ENCODE results near the gene PRTFDC1.
"Not testable (repeated sequence)": the region's sequence is repeated elsewhere in the genome, so short reads cannot be mapped to it uniquely, and the experiment has no call there.

PRTFDC1 gene

DNA sequence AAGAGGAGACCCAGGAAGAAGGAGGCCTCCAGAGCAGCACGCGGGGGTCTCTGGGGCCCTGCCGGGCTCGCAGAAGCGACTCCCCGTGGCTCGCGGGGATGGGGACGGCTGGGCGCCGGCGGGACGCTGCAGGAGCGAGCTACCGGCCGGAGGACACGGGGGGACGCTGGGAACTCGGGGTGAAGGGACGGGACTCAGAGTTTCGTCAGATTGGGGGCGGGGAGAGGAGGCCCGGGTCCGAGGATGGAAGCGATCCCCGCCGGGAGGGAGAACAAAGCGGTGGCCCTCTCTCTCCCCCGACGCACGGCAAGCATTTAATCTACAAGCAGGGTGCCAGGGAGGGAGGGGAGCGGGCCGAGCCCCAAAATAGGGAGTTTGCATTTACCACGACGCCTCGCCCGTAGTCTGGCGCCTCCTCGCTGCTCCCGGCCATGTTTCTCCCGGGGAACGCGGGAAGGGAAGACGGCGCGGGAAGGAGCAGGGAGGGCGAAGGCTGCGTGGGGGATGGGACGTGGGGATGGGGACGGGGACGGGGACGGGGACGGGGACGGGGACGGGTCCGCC lies at the start of gene PRTFDC1:
Gene PRTFDC1, minus strand, starts transcription at position 464 of the 564 bp plus-strand sequence. Its CDS starts 31 bp downstream, at position 433.
- DNase-seq: no peak

- no peak for DNase-seq
These were observed 45.6 kb upstream of the PRTFDC1 start for GRCh38 chr10:24998044-24998443.

GRCh38 chr10:24995072-24995471 lies 42.7 kb upstream of the PRTFDC1 start:
- no peak for DNase-seq

DNA sequence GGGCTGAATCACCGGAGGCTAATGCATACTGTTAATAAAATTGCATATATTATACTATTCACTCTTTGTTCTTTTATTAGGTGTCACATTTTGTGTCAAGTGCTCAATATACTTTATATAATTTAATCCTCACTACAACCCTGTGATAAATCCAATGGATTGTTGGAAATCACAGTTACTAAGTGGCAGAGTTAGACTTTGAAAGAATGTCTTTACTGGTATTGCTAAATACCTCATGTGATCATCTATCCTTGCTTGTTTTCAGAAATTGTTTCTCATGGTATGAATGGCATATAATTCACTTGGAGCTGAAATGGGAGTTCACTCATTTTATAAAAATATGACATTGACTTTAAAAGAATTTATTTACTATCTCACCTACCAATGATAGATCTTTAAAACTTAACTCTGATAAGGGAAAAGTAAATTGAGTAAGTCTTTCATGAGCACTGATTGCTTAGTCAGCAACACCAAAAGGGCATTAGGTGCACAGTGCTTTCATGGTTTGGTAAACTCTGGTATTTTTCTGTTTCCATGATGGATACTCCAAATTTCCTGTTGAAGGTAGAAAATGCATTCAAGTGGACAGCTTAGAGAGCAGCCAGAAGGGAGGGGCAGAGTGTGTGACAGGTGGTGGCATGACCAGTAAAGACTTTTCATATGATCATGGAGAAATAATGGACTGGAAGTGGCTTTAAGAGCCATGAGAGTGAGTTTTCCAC lies 41.0 kb upstream of the PRTFDC1 start:
- no peak for DNase-seq

DNA sequence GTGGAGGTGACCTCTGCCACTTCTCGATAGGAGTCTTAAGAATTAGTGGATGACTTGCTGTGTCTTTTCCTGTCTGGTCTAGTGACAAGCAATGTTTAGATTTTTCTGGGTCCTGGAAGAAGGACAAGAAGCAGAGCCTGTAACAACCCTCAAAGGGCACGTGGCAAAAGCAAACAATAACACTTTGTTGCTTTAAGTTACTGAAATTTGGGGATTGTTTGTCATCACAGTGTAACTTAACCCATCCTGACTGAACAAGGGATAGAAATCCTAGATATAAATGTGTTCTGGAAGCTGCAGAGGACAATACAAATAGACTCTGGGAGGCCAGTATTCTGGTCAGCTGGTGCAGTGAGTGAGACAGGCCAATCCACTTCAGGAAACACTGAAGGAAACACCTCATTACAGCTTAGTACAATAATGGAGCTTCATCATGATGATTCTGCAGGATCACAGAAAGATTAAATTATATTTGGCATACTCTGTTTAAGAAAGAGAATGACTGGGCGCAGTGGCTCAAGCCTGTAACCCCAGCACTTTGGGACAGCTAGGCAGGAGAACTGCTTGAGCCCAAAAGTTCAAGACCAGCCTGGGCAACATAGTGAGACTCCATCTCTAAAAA lies 40.2 kb upstream of the PRTFDC1 start:
- no peak for DNase-seq

DNA sequence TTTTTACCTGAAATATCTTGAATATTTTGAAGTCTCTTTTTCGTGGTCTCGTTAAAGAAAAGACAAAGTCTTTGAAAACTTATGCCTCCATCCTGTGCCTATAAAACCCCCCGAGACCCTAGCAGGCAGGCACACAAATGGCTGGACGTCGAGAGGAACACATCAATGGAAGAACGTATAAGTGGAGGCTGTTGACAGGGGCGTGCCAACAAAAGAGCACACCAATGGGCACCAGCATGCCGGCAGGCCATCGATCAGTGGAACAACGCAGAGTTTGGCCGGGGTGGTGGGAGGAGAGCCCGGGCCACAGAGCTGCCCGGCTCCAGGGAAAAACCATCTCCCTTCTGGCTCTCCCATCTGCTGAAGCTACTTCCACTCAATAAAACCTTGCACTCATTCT lies 38.9 kb upstream of the PRTFDC1 start:
- no peak for DNase-seq

DNA sequence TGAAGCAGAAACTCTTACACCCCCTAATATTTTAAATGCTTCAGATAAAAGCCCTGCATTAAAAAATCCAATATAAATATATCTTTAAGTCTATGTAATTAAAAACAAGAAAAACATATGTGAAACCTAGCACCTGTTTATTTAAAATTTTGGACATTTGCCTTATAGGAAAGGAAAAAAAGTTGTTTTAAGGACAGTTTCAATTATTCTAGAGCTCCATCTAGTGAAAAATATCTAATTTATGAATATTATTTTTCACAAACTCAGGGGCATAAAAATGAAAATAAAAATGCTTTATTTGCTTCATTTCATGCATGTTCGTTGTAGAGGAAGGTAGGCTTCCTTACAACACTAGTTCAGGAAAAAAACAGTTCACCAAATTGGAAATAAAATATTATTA lies 37.5 kb upstream of the PRTFDC1 start:
- DNase-seq: peak; percentile 4

DNA sequence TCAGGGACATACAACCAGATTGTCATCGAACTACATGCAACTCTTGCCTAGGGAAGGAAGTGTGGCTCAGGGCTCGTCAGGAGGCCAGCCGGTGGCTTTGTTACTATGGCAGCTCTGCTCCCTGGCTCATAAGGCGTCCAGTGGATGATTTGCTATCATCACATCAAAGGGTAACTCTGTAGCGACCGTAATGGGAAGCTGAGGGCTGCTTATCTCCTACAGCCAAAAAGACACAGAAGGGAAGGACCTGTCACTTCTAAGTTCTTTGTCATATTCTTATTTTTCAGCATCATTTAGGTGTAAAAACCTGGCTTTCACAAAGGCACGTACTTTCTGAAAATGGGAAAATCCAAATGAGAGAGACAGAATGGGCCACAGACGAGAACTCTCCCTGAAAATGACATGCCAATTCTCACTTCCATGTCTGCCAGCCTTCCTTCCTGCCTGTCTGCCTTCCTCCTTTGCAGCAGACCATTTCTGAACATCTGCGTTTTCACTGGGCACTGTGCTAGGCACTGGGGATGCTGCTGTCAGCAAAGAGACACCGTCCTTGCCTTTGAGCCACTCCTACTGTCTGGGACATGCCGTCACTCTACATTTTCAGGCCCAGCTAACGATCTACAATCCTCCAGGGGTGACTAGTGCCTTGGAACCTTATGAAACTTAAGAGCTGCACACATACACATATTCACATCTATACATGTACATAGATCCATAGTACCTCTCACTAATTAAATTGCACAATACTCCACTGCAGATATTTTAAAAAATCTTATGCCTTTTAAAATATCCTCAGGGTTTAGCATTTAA lies 36.6 kb upstream of the PRTFDC1 start:
- peak; percentile 22 for DNase-seq

- DNase-seq: no peak
These were observed 32.5 kb upstream of the PRTFDC1 start for GRCh38 chr10:24984906-24985305.

GRCh38 chr10:24983946-24984345 lies 31.5 kb upstream of the PRTFDC1 start:
- no peak for DNase-seq

- DNase-seq: no peak
These were observed 30.7 kb upstream of the PRTFDC1 start for GRCh38 chr10:24983130-24983529.

- no peak for DNase-seq
These were observed 30.1 kb upstream of the PRTFDC1 start for GRCh38 chr10:24982319-24983112.

DNA sequence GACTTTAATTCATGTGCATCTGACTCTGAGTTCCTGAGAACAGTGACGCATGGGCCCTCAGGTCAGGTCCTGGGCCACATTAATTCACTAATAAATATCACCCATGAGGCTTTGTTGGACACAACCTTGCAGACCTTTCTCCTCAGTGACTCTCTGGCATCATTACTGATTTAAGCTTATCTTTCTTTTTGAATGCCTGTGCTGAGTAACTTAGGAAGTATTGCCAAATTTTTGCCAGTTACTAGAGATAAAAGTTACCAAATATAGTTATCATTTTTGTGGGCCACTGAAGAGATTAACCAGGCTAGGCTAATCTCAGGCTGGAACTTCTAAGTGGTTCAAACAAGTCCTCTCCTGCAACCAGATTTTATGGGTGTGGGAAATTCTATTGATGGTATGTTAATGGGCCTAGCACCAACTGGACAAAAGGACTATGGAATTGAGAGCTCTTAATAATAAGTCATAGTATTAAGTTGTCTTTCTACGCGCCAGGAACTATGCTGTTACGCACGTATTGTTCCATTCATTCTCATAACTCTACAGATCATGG lies 28.8 kb upstream of the PRTFDC1 start:
- DNase-seq: no peak

GRCh38 chr10:24979685-24980084 lies 27.3 kb upstream of the PRTFDC1 start:
- DNase-seq: no peak

DNA sequence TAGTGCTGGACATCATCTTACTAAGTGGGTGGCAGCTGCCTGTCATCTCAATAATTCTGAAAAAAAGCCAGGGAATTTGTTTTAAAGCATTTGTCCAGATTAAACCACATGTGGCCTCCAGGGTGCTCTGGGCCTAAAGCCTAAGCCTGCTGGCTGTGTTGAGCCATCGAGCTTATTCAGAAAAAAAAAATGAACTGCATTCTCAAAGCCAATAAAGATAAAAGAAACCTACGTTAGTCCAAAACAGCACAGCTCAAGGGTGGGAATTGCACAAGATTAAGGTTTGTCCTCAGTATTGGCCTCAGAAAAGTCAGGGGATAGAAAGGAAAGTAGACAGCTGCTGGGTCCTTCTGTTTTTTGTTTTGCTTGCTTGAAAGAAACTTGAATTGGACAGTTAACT lies 22.6 kb upstream of the PRTFDC1 start:
- no peak for DNase-seq

DNA sequence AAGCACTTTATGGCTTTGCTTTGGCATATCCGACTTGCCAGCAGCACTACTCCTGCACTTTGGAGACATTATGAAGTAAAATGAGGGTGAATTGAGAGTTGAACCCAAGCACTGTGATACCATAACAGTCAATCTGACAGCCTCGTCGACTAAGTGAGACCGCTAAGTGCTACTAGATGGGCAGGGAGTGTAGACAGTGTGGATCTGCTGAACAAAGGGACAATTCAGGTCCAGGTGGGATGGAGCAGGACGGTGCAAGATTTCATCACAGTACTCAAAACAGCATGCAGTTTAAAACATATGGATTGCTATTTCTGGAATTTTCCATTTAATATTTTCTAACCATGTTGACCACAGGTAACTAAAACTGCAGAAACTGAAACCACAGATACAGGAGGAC lies 20.8 kb upstream of the PRTFDC1 start:
- no peak for DNase-seq

DNA sequence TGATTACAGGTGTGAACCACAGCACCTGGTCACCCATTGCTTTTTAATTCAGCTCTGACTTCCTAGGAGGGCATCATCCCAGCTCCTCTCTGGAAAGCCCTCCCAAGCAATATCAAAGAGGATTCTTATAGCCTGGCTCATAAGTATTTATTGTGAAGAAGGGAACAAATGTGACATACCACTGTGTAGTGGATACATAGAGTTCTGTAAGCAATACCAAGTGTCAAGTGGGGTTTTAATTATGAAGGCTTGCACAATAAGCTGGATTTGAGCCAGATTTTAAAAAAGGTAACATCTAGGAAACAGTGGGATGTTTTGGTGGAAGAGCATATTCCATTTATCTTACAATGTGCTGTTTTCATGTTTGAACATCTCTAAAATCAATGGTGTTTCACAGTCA lies 19.0 kb upstream of the PRTFDC1 start:
- no peak for DNase-seq

DNA sequence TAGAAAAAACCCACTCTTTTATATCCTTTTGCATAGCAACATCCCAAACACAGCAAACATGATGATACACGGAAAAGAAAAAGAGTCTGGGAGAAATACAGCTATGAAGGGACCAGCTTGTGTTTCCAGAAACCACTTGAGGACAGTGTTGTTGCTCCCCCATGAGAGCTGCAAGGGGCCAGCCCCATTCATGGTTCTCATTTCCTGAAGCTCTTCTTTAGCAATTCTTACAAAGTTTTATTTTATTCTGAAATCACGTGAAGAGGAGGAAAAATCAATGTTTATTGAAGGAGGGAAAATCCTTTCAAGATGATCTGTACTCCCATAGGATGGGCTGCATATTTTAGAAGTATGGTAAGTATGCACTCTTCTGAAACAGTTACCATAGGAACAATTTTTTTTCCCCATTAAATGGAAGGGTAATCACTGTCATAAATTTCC lies 17.5 kb upstream of the PRTFDC1 start:
- DNase-seq: no peak

- not testable (repeated sequence) for DNase-seq
These were observed 16.5 kb upstream of the PRTFDC1 start for GRCh38 chr10:24968951-24969350.

GRCh38 chr10:24968349-24968748 lies 15.9 kb upstream of the PRTFDC1 start:
- no peak for DNase-seq

- DNase-seq: no peak
These were observed 14.6 kb upstream of the PRTFDC1 start for GRCh38 chr10:24966962-24967481.

DNA sequence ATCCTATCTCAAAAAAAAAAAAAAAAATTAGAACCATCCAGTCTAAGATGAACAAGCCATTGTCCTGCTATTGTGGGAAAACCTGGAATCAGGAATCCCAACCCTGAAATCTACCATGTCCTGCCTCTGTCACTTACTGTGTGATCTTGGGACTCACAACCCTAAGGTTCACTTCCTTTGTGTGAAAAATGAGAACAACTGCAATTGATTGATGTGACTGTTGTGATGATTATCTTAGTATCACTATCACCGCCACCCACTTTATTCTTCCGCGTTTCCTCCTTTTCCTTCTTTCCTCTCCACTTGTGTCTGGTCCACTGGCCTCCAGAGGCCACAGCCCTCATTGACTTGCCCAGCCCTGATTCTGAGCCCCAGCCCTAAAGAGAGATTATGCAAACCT lies 12.6 kb upstream of the PRTFDC1 start:
- DNase-seq: no peak
